NOMO-1 (cell line): Measurements from ENCODE around the gene RNU2-63P.
"Not testable (repeated sequence)": the region's sequence is repeated elsewhere in the genome, so short reads cannot be mapped to it uniquely, and the experiment has no call there.

Experiments used
- DNase-seq, 2 experiments: peaks; one replicate each; lab custom pipeline; 2025; ENCODE audit not compliant: unreplicated experiment in 2 of 2; lab: John Stamatoyannopoulos, UW

The RNU2-63P gene

GRCh38 chr2:88032070-88032702, 15.8 kb upstream of the RNU2-63P start:
- no peak for DNase-seq

DNA sequence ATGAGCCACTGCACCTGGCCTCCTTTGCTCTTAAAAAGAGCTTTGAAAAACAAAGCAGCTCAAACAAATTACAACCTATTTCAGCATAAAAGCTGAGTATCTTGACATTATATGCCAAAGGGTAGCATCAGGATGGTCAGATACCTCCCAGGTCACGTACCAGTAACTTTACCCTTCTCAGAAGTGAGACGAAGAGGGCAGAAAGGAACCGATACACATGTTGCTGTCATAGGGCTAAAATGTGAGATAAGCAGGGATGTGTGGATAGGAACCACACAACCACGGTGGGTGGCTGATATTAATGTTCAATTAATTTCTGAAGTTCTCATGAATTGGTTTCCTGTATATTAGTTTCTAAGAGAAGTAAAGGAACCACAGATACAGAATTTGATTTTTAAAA, 12.6 kb upstream of the RNU2-63P start:
- DNase-seq = no peak

- peak; percentile 21 to 66 for DNase-seq
These were observed 11.5 kb upstream of the RNU2-63P start for GRCh38 chr2:88027697-88028389.

GRCh38 chr2:88024509-88024908, 8.2 kb upstream of the RNU2-63P start:
- no peak for DNase-seq

- no peak for DNase-seq
These were observed 6.2 kb upstream of the RNU2-63P start for GRCh38 chr2:88022669-88022921.

GRCh38 chr2:88019985-88020384, 3.6 kb upstream of the RNU2-63P start:
- DNase-seq = no peak

- DNase-seq = no peak
These were observed 2.6 kb upstream of the RNU2-63P start for GRCh38 chr2:88018909-88019308.

DNA sequence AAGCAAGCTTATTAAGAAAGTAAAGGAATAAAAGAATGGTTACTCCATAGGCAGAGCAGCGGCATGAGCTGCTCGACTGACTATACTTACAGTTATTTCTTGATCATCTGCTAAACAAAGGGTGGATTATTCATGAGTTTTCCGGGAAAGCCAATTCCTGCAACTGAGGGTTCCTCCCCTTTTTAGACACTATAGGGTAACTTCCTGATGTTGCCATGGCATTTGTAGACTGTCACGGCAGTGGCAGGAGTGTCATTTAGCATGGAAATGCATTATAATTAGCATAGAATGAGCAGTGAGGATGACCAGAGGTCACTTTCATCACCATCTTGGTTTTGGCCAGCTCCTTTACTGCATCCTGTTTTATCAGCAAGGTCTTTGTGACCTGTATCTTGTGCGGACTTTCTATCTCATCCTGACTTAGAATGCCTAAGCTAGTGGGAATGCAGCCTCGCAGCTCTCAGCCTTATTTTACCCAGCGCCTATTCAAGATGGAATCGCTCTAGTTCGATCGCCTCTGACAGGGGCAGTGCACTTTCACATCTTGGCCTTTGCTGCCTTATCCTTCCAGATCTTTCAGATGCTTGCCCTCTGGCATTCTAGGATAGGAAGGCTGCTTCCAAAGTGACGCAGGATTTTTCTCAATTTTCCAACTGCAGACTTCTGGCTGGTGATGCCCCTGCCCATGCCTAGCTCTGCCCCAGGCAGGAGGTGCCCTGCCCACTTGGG, 1.9 kb upstream of the RNU2-63P start:
- DNase-seq = not testable (repeated sequence)

GRCh38 chr2:88017780-88018038, 1.4 kb upstream of the RNU2-63P start:
- not testable (repeated sequence) for DNase-seq

GRCh38 chr2:88016960-88017779, 823 bp upstream of the RNU2-63P start:
- DNase-seq = peak; percentile 64 to 71

DNA sequence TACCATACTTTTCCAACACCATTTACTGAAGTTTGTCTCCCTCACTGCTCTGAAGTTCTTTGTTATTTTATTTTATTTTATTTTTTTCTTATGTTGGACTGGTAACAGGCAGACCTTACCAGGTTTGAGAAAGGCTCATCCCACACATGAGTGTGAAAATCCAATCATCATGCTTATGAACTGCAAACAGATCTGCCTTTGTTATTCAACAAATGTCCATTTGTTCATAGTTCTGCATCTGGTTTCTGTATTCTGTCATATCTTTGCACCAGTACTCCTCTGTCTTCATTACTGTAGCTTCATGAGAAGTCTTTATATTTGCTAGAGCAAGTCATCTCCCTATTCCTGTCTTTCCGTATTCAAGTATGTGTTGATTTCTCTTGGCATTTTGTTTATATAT, 5.3 kb downstream of the RNU2-63P start:
- DNase-seq = no peak

- no peak for DNase-seq
These were observed 6.2 kb downstream of the RNU2-63P start for GRCh38 chr2:88010136-88010535.

DNA sequence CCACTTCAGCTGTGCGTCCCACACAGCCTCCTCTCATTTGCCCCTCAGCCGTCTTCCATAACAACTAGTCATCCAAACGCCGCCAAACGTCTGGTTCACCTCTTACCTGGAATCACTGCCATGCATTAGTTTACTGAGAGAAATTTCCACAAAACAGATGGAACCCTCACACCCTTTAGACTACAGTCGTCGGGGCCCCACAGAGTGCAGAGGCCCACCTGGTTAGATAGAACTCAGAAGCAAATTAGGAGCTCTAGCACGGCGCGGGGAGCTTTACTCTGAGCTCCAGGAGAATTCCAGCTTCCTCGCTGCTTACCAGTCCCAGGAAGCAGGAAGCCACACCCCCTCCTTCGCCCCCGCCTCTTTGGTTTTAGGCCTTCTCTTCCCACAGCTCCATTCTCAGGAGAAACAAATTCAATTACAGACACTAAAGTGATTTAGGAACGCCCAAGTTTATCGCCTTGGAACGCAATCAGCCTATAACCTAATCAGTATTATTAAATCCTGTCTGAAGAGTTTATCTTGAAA, 9.4 kb downstream of the RNU2-63P start:
- no peak for DNase-seq

- no peak for DNase-seq
These were observed 10.6 kb downstream of the RNU2-63P start for GRCh38 chr2:88005776-88006175.

- no peak for DNase-seq
These were observed 13.1 kb downstream of the RNU2-63P start for GRCh38 chr2:88003074-88003755.

DNA sequence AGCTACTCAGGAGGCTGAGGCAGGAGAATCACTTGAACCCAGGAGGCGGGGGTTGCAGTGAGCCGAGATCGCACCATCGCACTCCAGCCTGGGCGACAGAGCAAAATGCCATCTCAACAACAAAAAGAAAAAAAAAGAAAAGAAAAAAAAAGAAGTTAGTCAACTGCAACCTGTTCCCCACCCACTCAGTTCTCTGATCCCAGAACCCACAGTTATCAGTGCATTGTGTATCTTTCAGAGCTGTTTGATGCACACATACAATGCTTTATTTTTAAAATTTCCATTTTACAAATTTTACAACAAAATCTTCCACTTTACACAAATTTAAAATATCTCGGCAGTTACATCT, 14.0 kb downstream of the RNU2-63P start:
- no peak for DNase-seq

DNA sequence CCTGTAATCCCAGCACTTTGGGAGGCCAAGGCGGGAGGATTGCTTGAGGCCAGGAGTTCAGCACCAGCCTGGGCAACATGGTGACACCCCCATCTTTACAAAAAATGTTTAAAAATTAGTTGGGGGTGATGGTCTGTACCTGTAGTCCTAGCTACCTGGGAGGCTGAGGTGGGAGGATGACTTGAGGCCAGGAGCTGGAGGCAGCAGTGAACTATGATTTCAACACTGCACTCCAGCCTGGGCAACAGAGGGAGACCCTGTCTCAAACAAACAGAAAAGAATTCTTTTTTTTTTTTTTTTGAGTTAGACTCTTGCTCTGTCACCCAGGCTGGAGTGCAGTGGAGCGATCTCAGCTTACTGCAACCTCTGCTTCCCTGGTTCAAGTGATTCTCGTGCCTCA, 15.9 kb downstream of the RNU2-63P start:
- DNase-seq = not testable (repeated sequence)

DNA sequence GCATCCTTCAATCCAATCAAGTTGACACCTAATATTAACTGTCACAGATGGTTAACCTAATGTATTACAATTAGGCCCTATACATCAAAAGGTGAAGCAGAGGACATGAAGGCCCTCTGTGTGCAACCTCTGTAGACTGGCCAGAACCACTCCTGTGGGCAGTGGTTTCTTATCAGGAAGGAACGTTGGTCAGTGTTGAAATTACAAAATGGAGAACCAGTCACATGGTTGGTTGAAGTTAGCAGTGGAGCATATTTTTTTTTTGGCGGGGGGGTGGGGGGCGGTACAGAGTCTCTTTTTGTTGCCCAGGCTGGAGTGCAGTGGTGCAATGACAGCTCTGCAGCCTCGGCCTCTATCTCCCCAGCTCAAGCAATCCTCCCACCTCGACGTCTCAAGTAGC, 19.8 kb downstream of the RNU2-63P start:
- no peak for DNase-seq

DNA sequence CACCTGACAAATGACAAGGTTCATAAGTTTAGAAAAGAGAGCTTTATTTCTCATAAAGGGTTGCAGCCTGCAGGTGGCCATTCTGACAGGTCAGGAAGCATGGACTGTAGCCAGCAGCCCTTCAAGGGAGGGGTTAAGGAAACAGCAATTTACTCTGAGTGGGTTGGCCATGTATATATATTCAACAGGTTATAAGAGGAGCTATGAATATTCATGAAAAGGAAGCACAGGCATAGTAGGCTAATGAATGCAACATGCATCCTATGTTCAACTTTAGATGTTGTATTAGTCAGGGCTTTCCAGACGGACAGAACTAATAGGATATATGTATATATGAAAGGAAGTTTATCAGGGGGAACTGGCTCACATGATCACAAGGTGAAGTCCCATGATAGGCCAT, 20.6 kb downstream of the RNU2-63P start:
- DNase-seq = no peak

GRCh38 chr2:87994304-87994850, 22.0 kb downstream of the RNU2-63P start:
- DNase-seq = not testable (repeated sequence)

DNA sequence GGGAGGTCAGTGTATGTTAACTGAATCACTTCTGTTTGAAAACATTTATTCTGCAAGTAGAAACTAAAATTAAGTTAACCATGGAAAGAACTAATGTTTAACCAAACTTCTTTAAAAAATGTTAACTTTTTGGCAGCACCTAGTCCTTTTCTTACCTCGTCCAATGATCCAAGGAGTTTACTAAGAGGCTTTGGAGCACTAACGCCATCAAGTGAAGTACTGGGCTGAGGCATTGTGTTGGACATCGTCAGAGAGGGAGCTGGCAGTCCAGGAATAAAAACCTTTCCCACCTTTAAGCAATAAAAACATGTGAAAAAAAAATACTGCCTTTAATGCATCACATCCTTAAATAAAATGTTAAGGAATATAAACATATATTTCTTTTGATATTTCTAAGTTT, 23.8 kb downstream of the RNU2-63P start:
- DNase-seq = not testable (repeated sequence)
